CD4-positive, alpha-beta T cell (primary cell): Measurements from ENCODE around the gene SPTBN4. TPM values are rescaled to one million over a fixed set of nuclear protein-coding genes. Genes with fewer than 3 reads are reported as not detected.
A peak's percentile ranks its signal among the peaks of the same experiment; 100 is the strongest.

Experiments used
- ATAC-seq: fragments of 200-7000 bp; cut with Tn5 transposase; one replicate; pipeline ENCODE4 v1.10.0; 2022; ENCODE audit warnings: mild to moderate bottlenecking; ENCODE audit not compliant: poor library complexity
- CTCF ChIA-PET: fragments of 350-600 bp; sonication (Branson Sonifier 250); formaldehyde crosslinking; loops from one replicate; lab custom pipeline; 2021; ENCODE audit warnings: antibody characterized with exemption, inconsistent platforms; lab: Charles Lee
- POLR2A ChIA-PET: fragments of 350-600 bp; sonication (Branson Sonifier 250); formaldehyde crosslinking; loops from one replicate; lab custom pipeline; 2021; ENCODE audit warnings: antibody characterized with exemption, inconsistent platforms; lab: Charles Lee
- DNase-seq, 14 experiments: peaks; one replicate each; pipeline ENCODE4 v3.0.0-alpha.2; 2013 to 2020; ENCODE audit warnings: mixed read lengths in 2 of 14
- H3K27ac ChIP-seq, 2 donors: one replicate each; pipeline versions ENCODE4 v1.5.1 to v1.7.0; 2013; ENCODE audit warnings: low read length in 2 of 2, low read depth in 1 of 2, mild to moderate bottlenecking in 1 of 2
- H3K27me3 ChIP-seq, 2 experiments: 1 replicate in 1 of 2; 2 replicates in 1 of 2; pipeline versions ENCODE4 v1.6.1 to v1.7.0; 2013; ENCODE audit warnings: low read length in 2 of 2, control low read depth in 1 of 2, mild to moderate bottlenecking in 1 of 2, moderate library complexity in 1 of 2; ENCODE audit not compliant: insufficient read depth in 2 of 2, control insufficient read depth in 1 of 2
- H3K36me3 ChIP-seq: one replicate; pipeline ENCODE4 v1.6.1; 2013; ENCODE audit warnings: low read length, control low read depth; ENCODE audit not compliant: insufficient read depth
- H3K4me1 ChIP-seq: one replicate; pipeline ENCODE4 v1.6.1; 2013; ENCODE audit warnings: low read length, control low read depth; ENCODE audit not compliant: insufficient read depth
- H3K4me3 ChIP-seq: one replicate; pipeline ENCODE4 v1.5.1; 2013; ENCODE audit warnings: mild to moderate bottlenecking, low read length, moderate library complexity
- H3K9me3 ChIP-seq, 2 experiments: 1 replicate in 1 of 2; 2 replicates in 1 of 2; pipeline versions ENCODE4 v1.6.1 to v1.7.0; 2013; ENCODE audit warnings: low read length in 2 of 2, mild to moderate bottlenecking in 2 of 2, control low read depth in 1 of 2, moderate library complexity in 1 of 2; ENCODE audit not compliant: control insufficient read depth in 1 of 2, insufficient read depth in 1 of 2
- H3K27ac Mint-ChIP-seq: one replicate; pipeline ENCODE4 v1.8.0; 2020; ENCODE audit warnings: mixed read lengths
- H3K27me3 Mint-ChIP-seq: one replicate; pipeline ENCODE4 v1.8.0; 2021; ENCODE audit warnings: mixed read lengths
- H3K36me3 Mint-ChIP-seq: one replicate; pipeline ENCODE4 v1.8.0; 2021; ENCODE audit warnings: low read depth, mixed read lengths
- H3K4me1 Mint-ChIP-seq: one replicate; pipeline ENCODE4 v1.8.0; 2021; ENCODE audit warnings: low read depth, mixed read lengths
- H3K4me3 Mint-ChIP-seq: one replicate; pipeline ENCODE4 v1.8.0; 2020; ENCODE audit warnings: mild to moderate bottlenecking, mixed read lengths
- H3K9me3 Mint-ChIP-seq: one replicate; pipeline ENCODE4 v1.8.0; 2020; ENCODE audit warnings: mixed read lengths
- CTCF ChIP-seq: fragments of 200-600 bp; IDR thresholded peaks from one replicate; pipeline ENCODE4 v1.8.0; 2022; ENCODE audit warnings: antibody characterized with exemption, mild to moderate bottlenecking
- intact Hi-C, 2 experiments: fragments of 100-400 bp; cut with DNase I in 1 of 2; cut with micrococcal nuclease in 1 of 2; formaldehyde crosslinking; loops; one replicate each; pipeline versions ENCODE4 v1.15.1 to v1.9.0; 2023 to 2025; cut with DNase I, micrococcal nuclease
- total RNA-seq, 174 experiments: library from RNA in 2 of 174; stranded (reverse) in 2 of 174; gene quantifications; one replicate each; pipeline ENCODE4 v1.2.3 and lab custom pipeline; 2021 to 2026

SPTBN4 gene
- total RNA-seq, 2 experiments from 2014 or later, result 0.59 to 0.88 TPM

- H3K27me3 Mint-ChIP-seq, result no peaks in the 10 kb centered on the region
- ChIA-PET CTCF (interaction anchor here (1.2 kb wide), 1 partner anchor 603 kb away, joined by 3 read pairs; no protein-coding TSS in a partner anchor), POLR2A (interaction anchor here (0.6 kb wide), 1 partner anchor 81 kb away, joined by 3 read pairs; no protein-coding TSS in a partner anchor)
- Histone ChIP-seq H3K4me3 (no peak overlapping the region), H3K27ac (no peak overlapping the region), H3K9me3 (no peaks in the 10 kb centered on the region), H3K27me3 (no peaks in the 10 kb centered on the region), H3K4me1 (no peaks in the 10 kb centered on the region), H3K36me3 (peaks cover 44% of the 10 kb centered on the region)
- no peak for DNase-seq
- TF ChIP-seq CTCF, result no peak
- intact Hi-C loops, result no loop called here
- peaks cover 9% of the 10 kb centered on the region for H3K4me1 Mint-ChIP-seq
- no peak for ATAC-seq
- H3K4me3 Mint-ChIP-seq, result no peak overlapping the region
- H3K27ac Mint-ChIP-seq, result peak overlapping the region; percentile 57
- H3K9me3 Mint-ChIP-seq, result no peaks in the 10 kb centered on the region
- peaks cover 55% of the 10 kb centered on the region for H3K36me3 Mint-ChIP-seq
Measured at GRCh38 chr19:40625406-40626120, 158.8 kb downstream of the SPTBN4 start.

Other genes with a start within 250 kb of the SPTBN4 start
- gene TTC9B, start 248.6 kb upstream of the SPTBN4 start, total RNA-seq, result not detected
- gene CCNP, start 240.3 kb upstream of the SPTBN4 start, total RNA-seq, result 1 to 10 TPM; 1.2 to 1.7 TPM
- gene AKT2, start 181.7 kb upstream of the SPTBN4 start, total RNA-seq, result 100 to 1,000 TPM; 197 to 199 TPM
- gene C19orf47, start 118.6 kb upstream of the SPTBN4 start, total RNA-seq, result 10 to 100 TPM; 10.1 to 11.2 TPM
- gene PLD3, start 118.3 kb upstream of the SPTBN4 start, total RNA-seq, result 10 to 100 TPM; 56.1 to 58.3 TPM
- under 1 TPM; 0.08 to 0.11 TPM for gene HIPK4, start 76.8 kb upstream of the SPTBN4 start, total RNA-seq
- gene PRX, start 53.6 kb upstream of the SPTBN4 start, total RNA-seq, result 1 to 10 TPM; 1.5 TPM
- gene SERTAD1, start 41.0 kb upstream of the SPTBN4 start, total RNA-seq, result 10 to 100 TPM; 26.4 to 26.5 TPM
- 10 to 100 TPM; 17.4 to 19.2 TPM for gene SERTAD3, start 22.7 kb upstream of the SPTBN4 start, total RNA-seq
- gene BLVRB, start 1.3 kb upstream of the SPTBN4 start, total RNA-seq, result 1 to 10 TPM; 4.3 to 5.2 TPM
- 10 to 100 TPM; 82.5 to 92.9 TPM for gene SHKBP1, start 109.9 kb downstream of the SPTBN4 start, total RNA-seq
- gene LTBP4, start 134.4 kb downstream of the SPTBN4 start, total RNA-seq, result 100 to 1,000 TPM; 116 to 134 TPM
- gene NUMBL, start 223.7 kb downstream of the SPTBN4 start, total RNA-seq, result 1 to 10 TPM; 5.2 to 5.4 TPM
- gene COQ8B, start 249.9 kb downstream of the SPTBN4 start, total RNA-seq, result 10 to 100 TPM; 16.4 to 18.3 TPM